ENCODE data around the gene LGR6. TPM values are rescaled to one million over a fixed set of nuclear protein-coding genes. Genes with fewer than 3 reads are reported as not detected.

Gene LGR6
- total RNA-seq, 1 donor from 2014 or later: not detected

DNA sequence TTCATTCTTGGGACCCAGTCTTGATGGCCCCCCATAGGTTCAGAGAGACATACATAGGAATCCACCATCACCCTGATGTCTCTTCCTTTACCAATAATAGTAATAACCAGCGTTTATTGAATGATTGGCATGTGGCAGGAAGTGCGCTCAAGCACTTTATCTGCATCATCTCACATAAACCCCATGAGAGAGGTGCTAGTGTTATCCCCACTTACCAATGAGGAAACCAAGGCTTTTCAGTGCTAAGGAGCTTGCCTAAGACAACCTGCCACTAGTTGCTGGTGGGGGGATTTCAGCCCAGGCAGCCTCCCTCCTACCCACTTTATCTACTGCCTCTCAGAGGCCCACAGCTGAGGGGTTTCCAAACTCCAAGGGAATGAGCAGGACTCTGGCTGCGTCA lies 7.7 kb downstream of the LGR6 start:
- no peaks in the 10 kb centered on the region for H3K36me3 ChIP-seq (ENCODE audit: control insufficient read depth, insufficient read depth, low read length)
- FAIRE-seq: no peak
- no peak for DNase-seq (ENCODE audit: low read depth)
- no peaks in the 10 kb centered on the region for H3K27me3 ChIP-seq (ENCODE audit: control insufficient read depth, insufficient read depth, low read length)
- TF ChIP-seq CTCF (IDR thresholded peaks at IDR 0.05; ENCODE audit: insufficient read depth, low read length, severe bottlenecking): no peak
- H3K4me3 ChIP-seq (ENCODE audit: low read depth, low read length): no peak overlapping the region

- no peaks in the 10 kb centered on the region for H3K27me3 ChIP-seq (ENCODE audit: control insufficient read depth, insufficient read depth, low read length)
- FAIRE-seq: no peak
These were observed 8.4 kb downstream of the LGR6 start for GRCh38 chr1:202201971-202202370.

DNA sequence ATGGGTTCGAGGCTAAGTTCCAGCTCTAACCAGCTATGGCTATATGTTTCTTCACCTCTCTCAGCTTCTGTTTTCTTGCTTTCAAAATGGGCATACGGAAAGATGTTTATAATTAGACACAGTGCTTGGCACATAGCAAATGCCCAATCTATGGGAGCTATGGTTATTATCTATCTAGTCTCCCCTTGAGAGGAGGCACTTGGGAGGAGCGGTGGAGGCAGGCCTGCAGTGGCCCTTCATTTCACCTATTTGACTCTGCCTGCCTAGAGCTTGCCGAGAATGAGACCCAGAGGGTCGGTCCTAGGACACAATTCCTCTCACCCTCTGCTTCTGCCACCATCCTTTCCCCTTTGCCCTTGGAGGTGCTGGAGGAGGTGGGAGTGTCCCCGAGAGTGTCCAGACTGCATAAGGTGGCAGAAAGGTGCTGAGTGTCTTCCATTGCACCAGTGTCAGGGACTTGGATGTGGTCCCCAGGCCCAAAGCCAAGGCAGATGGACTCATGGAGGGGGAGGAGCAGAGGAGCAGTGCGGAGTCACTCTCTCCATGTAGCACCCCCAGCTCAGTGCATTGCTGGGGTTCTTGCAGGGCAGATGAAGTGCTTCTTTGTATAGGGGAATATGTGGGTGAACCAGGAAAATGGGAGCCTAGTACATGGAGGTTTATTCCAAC lies 9.0 kb downstream of the LGR6 start:
- FAIRE-seq (no peak), DNase-seq (ENCODE audit: low read depth) (no peak)
- H3K36me3 ChIP-seq (ENCODE audit: control insufficient read depth, insufficient read depth, low read length): no peaks in the 10 kb centered on the region
- no peak overlapping the region for H3K4me3 ChIP-seq (ENCODE audit: low read depth, low read length)
- TF ChIP-seq CTCF (IDR thresholded peaks at IDR 0.05; ENCODE audit: insufficient read depth, low read length, severe bottlenecking): no peak
- no peaks in the 10 kb centered on the region for H3K27me3 ChIP-seq (ENCODE audit: control insufficient read depth, insufficient read depth, low read length)

More at GRCh38 chr1:202201971-202202370, 8.4 kb downstream of the LGR6 start:
- no peak for DNase-seq (ENCODE audit: low read depth)
- Histone ChIP-seq H3K36me3 (ENCODE audit: control insufficient read depth, insufficient read depth, low read length) (no peaks in the 10 kb centered on the region), H3K4me3 (ENCODE audit: low read depth, low read length) (no peak overlapping the region)
- TF ChIP-seq CTCF (IDR thresholded peaks at IDR 0.05; ENCODE audit: insufficient read depth, low read length, severe bottlenecking): no peak

- no peak overlapping the region for H3K4me3 ChIP-seq (ENCODE audit: low read depth, low read length)
- FAIRE-seq: no peak
- peaks cover 3% of the 10 kb centered on the region for H3K27me3 ChIP-seq (ENCODE audit: control insufficient read depth, insufficient read depth, low read length)
- no peak for TF ChIP-seq CTCF (IDR thresholded peaks at IDR 0.05; ENCODE audit: insufficient read depth, low read length, severe bottlenecking)
- DNase-seq (ENCODE audit: low read depth): no peak
- H3K36me3 ChIP-seq (ENCODE audit: control insufficient read depth, insufficient read depth, low read length): no peaks in the 10 kb centered on the region
These were observed 9.8 kb downstream of the LGR6 start for GRCh38 chr1:202203238-202204039.

GRCh38 chr1:202204065-202204464 lies 10.5 kb downstream of the LGR6 start:
- TF ChIP-seq CTCF (IDR thresholded peaks at IDR 0.05; ENCODE audit: insufficient read depth, low read length, severe bottlenecking): no peak
- peaks cover 4% of the 10 kb centered on the region for H3K27me3 ChIP-seq (ENCODE audit: control insufficient read depth, insufficient read depth, low read length)
- FAIRE-seq (no peak), DNase-seq (ENCODE audit: low read depth) (no peak)
- H3K36me3 ChIP-seq (ENCODE audit: control insufficient read depth, insufficient read depth, low read length): no peaks in the 10 kb centered on the region
- H3K4me3 ChIP-seq (ENCODE audit: low read depth, low read length): no peak overlapping the region

Data from bronchial epithelial cell (primary cell).